Activated naive CD4-positive, alpha-beta T cell treated with anti-CD3 and anti-CD28 coated beads, Interleukin-2, amount 10 ng/mL, durations not matched to agents 7 days and 5 days (primary cell): ENCODE data around the gene NAT9.
A peak's percentile ranks its signal among the peaks of the same experiment; 100 is the strongest.

Source experiments
- CTCF ChIA-PET: fragments of 350-600 bp; sonication (Branson Sonifier 250); formaldehyde crosslinking; loops from one replicate; lab custom pipeline; 2021; ENCODE audit warnings: antibody characterized with exemption; lab: Charles Lee
- DNase-seq: peaks from one replicate; pipeline ENCODE4 v3.0.0-alpha.2; 2020
- H3K27ac Mint-ChIP-seq: one replicate; pipeline ENCODE4 v1.8.0; 2021; ENCODE audit warnings: mild to moderate bottlenecking, moderate library complexity, mixed read lengths
- H3K27me3 Mint-ChIP-seq: one replicate; pipeline ENCODE4 v1.8.0; 2021; ENCODE audit warnings: mild to moderate bottlenecking, mixed read lengths
- H3K36me3 Mint-ChIP-seq: one replicate; pipeline ENCODE4 v1.8.0; 2021; ENCODE audit warnings: mixed read lengths
- H3K4me1 Mint-ChIP-seq: one replicate; pipeline ENCODE4 v1.8.0; 2021; ENCODE audit warnings: mixed read lengths
- H3K4me3 Mint-ChIP-seq: one replicate; pipeline ENCODE4 v1.8.0; 2021; ENCODE audit warnings: mild to moderate bottlenecking, moderate library complexity, mixed read lengths
- H3K9me3 Mint-ChIP-seq: one replicate; pipeline ENCODE4 v1.8.0; 2021; ENCODE audit warnings: mixed read lengths

NAT9 gene, protein sequence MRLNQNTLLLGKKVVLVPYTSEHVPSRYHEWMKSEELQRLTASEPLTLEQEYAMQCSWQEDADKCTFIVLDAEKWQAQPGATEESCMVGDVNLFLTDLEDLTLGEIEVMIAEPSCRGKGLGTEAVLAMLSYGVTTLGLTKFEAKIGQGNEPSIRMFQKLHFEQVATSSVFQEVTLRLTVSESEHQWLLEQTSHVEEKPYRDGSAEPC

DNA sequence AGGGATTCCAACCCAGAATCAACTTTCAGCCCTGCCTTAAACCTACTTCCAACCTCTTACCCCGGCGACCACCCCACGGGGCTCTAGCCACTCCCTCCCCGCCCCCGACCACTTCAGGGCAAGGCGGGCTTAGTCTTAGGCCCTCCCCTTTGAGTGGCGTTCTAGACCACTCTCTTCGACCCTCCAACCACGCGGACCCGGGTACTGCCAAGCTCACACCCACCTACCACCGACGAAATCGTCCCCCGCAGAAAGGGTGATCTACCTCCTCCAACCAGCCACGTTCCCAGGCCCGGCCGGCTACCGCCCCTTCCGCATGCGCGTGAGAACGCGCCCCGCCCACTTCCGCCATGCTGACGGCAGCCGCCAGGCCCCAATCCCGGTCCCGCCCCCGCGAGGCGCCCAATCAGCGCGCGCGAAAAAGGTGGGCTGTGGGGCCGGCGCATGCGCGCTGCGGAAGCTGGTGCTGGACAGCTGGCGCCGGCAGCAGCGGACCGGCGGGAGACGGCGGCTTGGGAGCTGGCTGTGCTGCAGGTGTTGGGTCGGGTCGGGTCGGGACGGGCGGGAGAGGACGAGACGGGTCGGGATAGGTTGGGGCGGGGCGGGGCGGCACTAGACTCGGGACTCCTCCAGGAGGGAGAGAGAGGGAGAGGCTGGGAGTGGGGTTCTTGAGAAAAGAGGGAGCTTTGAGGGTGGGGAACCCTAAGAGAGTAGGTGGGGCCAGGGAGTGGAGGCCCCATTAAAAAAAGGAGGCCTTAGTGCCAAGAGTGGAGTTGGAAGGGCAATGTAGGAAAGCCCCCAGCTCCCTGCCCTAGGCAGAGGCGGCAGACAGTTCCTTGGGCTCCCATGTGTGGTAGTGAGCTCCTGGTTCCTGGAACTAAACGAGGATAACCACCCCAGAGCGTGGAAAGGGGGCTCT is at the start of gene NAT9:
Gene NAT9, minus strand, starts transcription at position 302 of the 919 bp plus-strand sequence. CDS start 647 bp downstream, outside the sequence.
- DNase-seq: peak; percentile 99
- Mint-ChIP-seq H3K4me1 (peaks cover 73% of the 10 kb centered on the region), H3K27me3 (peaks cover 4% of the 10 kb centered on the region), H3K9me3 (no peaks in the 10 kb centered on the region), H3K36me3 (peaks cover 61% of the 10 kb centered on the region), H3K27ac (peak within 1 kb of the TSS; percentile 94), H3K4me3 (peak within 1 kb of the TSS; percentile 98)
- CTCF ChIA-PET: interaction anchor here (0.8 to 5.6 kb wide), 7 partner anchors 14 to 119 kb away, joined by 3 to 44 read pairs (median 6); no protein-coding TSS in a partner anchor

DNA sequence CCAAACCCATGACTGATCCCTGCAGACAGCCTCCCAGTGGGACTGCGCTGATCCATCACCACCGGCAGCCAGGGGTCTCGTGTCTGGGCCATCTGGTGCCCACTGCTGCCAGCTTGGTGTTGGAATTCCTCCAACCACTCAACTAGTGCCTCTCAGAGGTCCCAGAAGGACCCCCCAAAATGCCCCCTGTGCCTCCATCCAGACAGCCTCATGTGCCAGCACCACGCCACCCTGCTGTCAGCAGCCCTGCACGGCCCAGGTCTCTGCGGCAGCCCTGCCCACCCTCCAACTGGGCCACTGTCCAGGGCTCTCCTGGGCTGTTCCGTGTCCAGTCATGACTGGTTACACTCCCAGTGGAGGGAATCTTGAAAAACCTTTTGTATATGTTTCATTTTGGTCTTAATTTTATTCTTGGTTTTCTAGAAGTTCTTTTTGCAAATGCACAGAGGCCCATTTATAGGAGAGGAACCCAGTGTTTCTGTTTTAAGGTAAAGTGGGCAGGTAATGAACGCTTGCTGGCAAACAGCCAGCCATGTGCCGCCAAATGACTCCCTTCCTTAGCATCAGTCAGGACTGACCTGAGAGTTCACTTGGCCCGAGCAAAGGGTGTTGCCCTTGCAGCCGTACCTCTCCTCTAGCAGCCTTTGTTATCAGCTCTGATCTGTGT is 48.9 kb upstream of the NAT9 start:
- Mint-ChIP-seq H3K36me3 (peaks cover 2% of the 10 kb centered on the region), H3K27me3 (no peaks in the 10 kb centered on the region), H3K9me3 (no peaks in the 10 kb centered on the region), H3K4me1 (no peaks in the 10 kb centered on the region), H3K27ac (no peak overlapping the region), H3K4me3 (no peak overlapping the region)
- no peak for DNase-seq
- CTCF ChIA-PET: interaction anchor here (0.6 to 0.8 kb wide), 2 partner anchors 9 to 81 kb away, joined by 3 read pairs; no protein-coding TSS in a partner anchor

DNA sequence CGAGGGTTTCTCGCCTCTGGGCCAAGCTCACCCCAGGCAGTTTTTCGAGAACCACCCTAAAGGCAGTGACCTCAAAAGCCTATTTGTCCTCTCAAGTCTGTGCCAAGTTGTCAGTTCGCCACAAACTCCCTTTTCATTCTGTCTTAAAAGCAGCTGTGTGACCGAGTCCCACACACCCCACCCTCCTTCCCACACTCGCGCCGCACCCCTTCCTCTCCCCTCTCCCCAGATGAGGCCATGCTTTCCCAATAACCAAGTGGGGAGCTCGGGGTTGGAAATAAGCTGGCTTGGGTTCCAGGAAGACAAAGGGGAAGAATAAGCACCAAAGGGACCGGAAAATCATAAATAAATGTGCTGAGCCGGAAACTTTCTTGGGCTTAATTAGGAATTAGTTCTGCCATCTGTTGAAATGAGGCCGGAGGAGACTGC is 46.8 kb upstream of the NAT9 start:
- CTCF ChIA-PET: no interaction called here
- no peaks in the 10 kb centered on the region for H3K9me3 Mint-ChIP-seq
- H3K27me3 Mint-ChIP-seq: no peaks in the 10 kb centered on the region
- H3K36me3 Mint-ChIP-seq: peaks cover 10% of the 10 kb centered on the region
- no peak overlapping the region for H3K4me3 Mint-ChIP-seq
- DNase-seq: no peak
- no peaks in the 10 kb centered on the region for H3K4me1 Mint-ChIP-seq
- H3K27ac Mint-ChIP-seq: no peak overlapping the region

DNA sequence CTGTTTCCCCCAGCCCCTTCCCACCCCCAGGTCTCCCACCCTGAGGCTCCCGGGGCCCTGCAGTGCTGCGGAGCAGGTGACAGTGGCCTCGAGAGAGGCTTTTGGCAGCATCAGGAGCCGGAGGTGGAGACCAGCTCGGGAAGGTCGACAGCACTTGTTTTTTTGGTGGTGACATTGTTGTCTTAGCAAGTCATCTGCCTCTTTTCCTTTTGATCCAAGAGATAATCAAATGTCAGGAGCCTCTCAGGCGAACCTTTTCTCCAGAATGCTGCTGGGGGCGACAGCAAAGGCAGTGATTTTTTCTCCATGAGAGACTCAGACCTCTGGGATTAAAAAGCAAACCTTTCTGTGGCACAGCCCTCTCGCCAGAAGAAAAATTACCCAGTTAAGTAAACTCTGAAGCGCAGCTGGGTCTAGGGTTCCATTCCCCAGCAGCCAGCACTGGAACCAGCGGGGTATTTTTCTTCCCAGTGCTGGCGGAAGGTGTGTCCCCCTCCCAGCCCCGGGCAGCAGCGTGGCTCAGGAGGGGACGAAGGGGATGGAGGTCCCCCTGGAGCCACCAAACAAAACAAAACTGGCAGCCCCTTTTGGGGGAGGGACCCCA is 46.3 kb upstream of the NAT9 start:
- no peaks in the 10 kb centered on the region for H3K27me3 Mint-ChIP-seq
- peaks cover 10% of the 10 kb centered on the region for H3K36me3 Mint-ChIP-seq
- no peak for DNase-seq
- H3K27ac Mint-ChIP-seq: no peak overlapping the region
- CTCF ChIA-PET: no interaction called here
- no peak overlapping the region for H3K4me3 Mint-ChIP-seq
- H3K4me1 Mint-ChIP-seq: no peaks in the 10 kb centered on the region
- no peaks in the 10 kb centered on the region for H3K9me3 Mint-ChIP-seq

DNA sequence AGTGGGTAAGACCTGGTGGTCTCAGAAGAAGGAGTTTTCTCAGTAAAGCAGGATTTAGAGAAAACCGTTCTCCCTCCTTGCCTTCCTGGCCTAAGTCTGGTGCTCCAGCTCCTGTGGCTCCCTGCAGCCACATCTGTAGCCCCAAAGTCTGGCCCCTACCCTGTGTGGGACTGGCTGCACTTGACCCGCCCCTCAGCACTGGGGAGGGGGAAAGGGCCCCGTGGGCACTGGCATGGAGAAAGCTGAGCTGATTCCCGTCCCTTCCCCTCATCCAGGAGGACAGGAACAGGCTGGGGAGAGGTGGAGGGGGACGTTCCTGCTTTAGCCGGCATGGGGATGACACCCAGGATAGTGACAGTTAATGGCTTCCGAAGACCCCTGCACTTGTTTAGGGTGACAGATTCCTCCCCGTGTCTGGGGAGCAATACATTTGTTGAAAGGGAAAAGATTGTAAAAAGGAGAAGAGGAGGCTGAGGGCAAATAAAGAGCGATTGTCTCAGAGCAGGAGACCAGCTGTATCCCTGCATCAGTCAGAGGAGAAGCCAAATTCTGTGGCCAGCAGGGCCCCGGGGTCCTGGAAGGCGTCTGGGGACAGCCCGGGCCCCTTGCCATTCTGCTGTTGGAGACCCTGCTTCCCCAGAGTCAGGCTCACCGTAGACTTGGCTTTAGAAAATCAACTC is 45.6 kb upstream of the NAT9 start:
- Mint-ChIP-seq H3K4me1 (no peaks in the 10 kb centered on the region), H3K27ac (no peak overlapping the region), H3K36me3 (peaks cover 15% of the 10 kb centered on the region), H3K9me3 (no peaks in the 10 kb centered on the region), H3K27me3 (no peaks in the 10 kb centered on the region), H3K4me3 (no peak overlapping the region)
- DNase-seq: no peak
- CTCF ChIA-PET: interaction anchor here (1.2 kb wide), 1 partner anchor 30 kb away, joined by 3 read pairs; no protein-coding TSS in a partner anchor

DNA sequence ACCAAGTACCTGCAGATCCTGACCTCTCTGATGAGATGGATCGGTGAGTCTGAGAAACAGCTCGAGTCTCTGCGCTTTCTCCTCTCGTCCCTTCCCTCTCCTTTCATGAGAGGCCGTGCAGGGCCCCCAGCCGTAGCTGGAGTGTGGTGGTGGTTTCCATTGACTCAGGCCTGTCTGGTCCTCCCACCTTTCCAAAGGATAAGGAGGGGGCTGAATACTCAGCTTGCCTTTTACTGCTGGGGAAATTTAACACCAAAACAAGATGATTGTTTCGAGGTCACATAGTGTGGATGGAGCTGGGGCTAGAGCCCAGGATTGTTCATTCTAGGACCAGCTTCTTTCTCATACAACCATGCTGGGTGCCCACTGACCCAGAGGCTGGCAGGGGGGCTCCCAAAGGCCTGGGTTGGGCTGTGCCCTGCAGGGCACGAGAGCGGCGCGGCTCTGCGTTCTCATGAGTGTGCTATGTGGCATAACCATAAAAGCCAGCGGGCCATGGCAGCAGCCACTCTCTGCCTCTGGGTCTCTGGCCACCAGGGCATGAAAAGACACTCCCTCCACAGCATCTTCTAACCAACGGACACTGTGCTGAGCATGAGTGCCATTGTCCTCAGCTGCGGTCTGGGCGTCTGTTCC is 43.8 kb upstream of the NAT9 start:
- Mint-ChIP-seq H3K4me1 (peaks cover 4% of the 10 kb centered on the region), H3K27me3 (no peaks in the 10 kb centered on the region), H3K27ac (no peak overlapping the region), H3K9me3 (no peaks in the 10 kb centered on the region), H3K4me3 (no peak overlapping the region), H3K36me3 (peaks cover 15% of the 10 kb centered on the region)
- CTCF ChIA-PET: no interaction called here
- no peak for DNase-seq

DNA sequence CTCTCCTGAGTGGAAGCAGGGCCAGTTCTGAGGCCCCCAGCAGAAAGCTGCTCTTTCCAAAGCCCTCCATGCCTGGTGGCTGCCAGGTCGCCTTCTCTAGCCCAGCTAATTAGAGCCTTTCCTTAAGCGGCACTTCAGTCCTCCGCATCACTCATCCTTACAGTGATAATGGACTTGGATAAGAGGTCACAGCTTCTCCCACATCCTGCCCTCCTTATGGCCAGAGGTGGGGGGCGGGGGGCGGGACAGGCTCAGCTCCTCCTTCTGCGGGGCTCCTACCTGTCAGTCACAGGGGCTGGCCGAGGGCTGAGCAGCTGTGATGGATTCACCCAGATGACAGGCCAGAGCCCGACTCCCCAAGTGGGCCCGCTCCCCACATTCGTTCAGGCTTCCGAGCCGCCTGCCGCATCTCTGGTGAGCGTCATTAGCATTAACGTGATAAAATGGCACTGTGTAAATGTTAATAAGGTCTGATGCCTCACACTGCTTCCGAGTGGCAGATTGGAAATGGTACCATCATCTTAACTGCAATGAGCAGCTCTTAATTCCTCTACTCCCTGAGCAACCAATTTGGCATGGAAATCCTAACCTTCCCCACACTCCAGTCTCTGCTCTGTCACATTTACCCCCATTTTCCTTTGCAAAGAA is 42.3 kb upstream of the NAT9 start:
- no peak overlapping the region for H3K4me3 Mint-ChIP-seq
- DNase-seq: no peak
- H3K27me3 Mint-ChIP-seq: no peaks in the 10 kb centered on the region
- no peak overlapping the region for H3K27ac Mint-ChIP-seq
- H3K36me3 Mint-ChIP-seq: peaks cover 20% of the 10 kb centered on the region
- H3K9me3 Mint-ChIP-seq: no peaks in the 10 kb centered on the region
- CTCF ChIA-PET: interaction anchor here (2.6 kb wide), 1 partner anchor 44 kb away, joined by 11 read pairs; no protein-coding TSS in a partner anchor
- H3K4me1 Mint-ChIP-seq: peaks cover 7% of the 10 kb centered on the region

DNA sequence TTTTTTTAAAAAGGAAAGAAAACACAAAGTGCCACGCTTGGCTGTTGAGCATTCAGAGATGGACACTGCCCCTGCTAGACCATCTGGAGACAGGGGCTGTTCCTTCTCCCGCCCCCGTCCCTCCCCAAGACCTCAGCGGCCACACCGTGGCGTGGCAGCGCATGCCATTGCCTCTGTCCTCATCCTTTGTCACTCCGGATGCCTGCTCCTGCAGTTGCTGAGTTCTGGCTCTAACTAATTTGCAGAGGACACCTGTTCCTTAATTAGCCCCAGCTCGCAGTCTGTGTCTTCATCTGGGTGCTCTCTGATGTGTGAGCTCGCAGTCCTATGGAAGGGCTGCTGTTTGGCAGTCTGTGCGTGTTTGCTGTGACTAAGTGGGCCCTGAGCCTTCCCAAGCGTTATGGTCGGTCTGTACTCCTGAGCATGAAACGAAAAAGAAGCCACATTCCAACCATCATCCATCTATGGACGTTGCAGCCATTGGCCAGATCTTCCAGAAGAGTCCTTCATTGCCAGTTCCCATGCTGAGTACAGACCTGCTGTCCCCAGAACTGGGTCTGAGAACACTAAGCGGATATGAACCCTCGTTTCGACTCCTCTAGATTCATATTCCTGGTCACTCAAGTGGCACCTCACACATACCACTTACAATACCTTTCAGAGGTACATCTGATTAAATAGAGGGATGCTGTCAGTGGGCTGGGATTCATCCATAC is 40.9 kb upstream of the NAT9 start:
- CTCF ChIA-PET: interaction anchor here (0.7 to 2.6 kb wide), 2 partner anchors 26 to 45 kb away, joined by 3 to 11 read pairs; no protein-coding TSS in a partner anchor
- H3K4me1 Mint-ChIP-seq: peaks cover 7% of the 10 kb centered on the region
- no peak for DNase-seq
- no peaks in the 10 kb centered on the region for H3K9me3 Mint-ChIP-seq
- H3K27me3 Mint-ChIP-seq: no peaks in the 10 kb centered on the region
- peaks cover 20% of the 10 kb centered on the region for H3K36me3 Mint-ChIP-seq
- H3K27ac Mint-ChIP-seq: no peak overlapping the region
- no peak overlapping the region for H3K4me3 Mint-ChIP-seq

DNA sequence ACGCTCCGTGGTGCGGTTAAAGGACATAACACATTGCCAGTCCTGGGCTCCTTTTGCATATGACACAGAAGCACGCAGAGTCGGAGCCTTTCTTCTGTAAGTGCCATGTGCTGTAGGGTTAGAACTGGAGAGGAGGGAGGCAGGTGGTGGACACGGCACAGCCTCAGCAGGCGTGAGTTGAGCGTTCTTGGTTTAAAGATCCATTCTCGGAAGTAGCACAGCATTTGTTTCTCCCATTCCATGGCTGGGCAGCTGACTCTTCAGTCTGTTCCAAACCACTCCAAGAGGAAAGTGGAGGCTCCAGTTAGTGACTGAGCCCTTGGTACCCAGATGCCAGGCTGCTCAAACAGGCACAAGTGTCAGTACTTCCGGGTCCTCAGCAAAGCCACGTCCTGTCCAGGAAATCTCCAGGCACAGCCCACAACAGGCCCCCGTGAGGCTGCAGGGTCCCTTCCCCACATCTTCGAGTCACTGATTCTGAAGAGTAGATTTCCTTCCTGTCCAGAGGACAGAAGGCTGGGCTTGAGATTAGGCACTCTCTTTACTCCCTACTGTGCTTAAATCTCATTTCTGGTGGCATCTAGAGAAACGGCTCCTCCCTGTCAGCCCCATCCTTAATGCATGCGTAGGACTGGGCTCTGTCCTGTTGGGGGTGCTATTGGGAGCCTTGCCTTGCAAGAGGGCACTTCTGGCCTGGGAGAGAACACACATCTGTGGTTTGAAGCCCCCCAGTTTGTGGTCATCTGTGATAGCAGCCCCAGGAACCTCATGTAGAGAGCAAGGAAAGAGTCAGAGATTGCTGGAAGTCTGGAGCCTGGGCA is 39.6 kb upstream of the NAT9 start:
- CTCF ChIA-PET: interaction anchor here (0.7 to 2.6 kb wide), 2 partner anchors 24 to 47 kb away, joined by 3 to 11 read pairs; no protein-coding TSS in a partner anchor
- Mint-ChIP-seq H3K27ac (no peak overlapping the region), H3K27me3 (no peaks in the 10 kb centered on the region), H3K4me1 (peaks cover 7% of the 10 kb centered on the region), H3K9me3 (no peaks in the 10 kb centered on the region), H3K36me3 (peaks cover 19% of the 10 kb centered on the region), H3K4me3 (no peak overlapping the region)
- DNase-seq: no peak

DNA sequence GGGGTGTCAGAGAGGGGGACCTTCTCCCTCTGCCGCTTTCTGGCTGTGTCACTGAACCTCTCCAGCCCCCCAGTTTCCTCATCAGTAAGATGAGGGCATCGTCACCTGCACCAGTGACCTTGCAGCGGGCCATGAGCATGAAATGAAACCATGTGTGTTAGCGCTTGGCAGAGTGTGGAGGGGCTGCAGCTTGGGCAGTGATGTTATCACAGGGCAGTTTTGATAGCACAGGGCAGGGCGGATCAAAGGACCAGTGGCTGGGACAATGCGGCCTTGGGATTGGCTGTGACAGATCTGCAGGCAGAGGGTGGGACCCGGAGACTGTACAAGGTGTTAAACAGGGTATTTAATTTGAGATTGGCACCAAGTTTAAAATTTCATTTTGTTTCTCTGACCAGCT is 38.9 kb upstream of the NAT9 start:
- CTCF ChIA-PET: no interaction called here
- H3K4me1 Mint-ChIP-seq: peaks cover 7% of the 10 kb centered on the region
- H3K27ac Mint-ChIP-seq: no peak overlapping the region
- peaks cover 17% of the 10 kb centered on the region for H3K36me3 Mint-ChIP-seq
- no peaks in the 10 kb centered on the region for H3K27me3 Mint-ChIP-seq
- no peak overlapping the region for H3K4me3 Mint-ChIP-seq
- DNase-seq: no peak
- H3K9me3 Mint-ChIP-seq: no peaks in the 10 kb centered on the region

DNA sequence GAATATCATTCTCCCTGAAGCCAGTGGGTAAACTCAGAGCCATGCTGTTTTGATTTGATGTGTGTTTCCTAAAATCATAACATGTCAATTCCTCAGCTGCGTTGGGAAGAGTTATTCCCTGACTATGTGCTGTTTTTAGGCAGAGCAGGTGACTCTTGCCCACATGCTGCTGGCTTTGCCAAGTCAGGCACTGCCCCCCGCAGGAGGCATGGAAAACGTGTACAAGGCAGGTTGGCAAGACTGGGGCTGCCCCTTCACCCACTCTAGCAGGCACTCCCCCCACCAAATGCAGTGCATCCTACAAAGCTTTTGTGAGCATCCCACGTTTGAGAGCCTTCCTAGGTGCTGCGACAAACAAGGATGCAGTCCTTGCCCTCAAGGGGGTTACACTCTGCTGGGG is 38.3 kb upstream of the NAT9 start:
- no peaks in the 10 kb centered on the region for H3K27me3 Mint-ChIP-seq
- CTCF ChIA-PET: interaction anchor here (1.0 kb wide), 1 partner anchor 23 kb away, joined by 3 read pairs; no protein-coding TSS in a partner anchor
- H3K4me3 Mint-ChIP-seq: no peak overlapping the region
- H3K27ac Mint-ChIP-seq: no peak overlapping the region
- no peaks in the 10 kb centered on the region for H3K9me3 Mint-ChIP-seq
- peak; percentile 34 for DNase-seq
- peaks cover 7% of the 10 kb centered on the region for H3K4me1 Mint-ChIP-seq
- peaks cover 14% of the 10 kb centered on the region for H3K36me3 Mint-ChIP-seq
